Effector memory CD8-positive, alpha-beta T cell (primary cell): ENCODE measurements around the gene JAK1.
A peak's percentile ranks its signal among the peaks of the same experiment; 100 is the strongest.

Source experiments
- ATAC-seq: fragments of 150-1000 bp; cut with Tn5 transposase; replicated peaks from 2 replicates; pipeline ENCODE4 v1.10.0; 2021; ENCODE audit warnings: mild to moderate bottlenecking, moderate library complexity
- DNase-seq, 3 experiments: peaks; one replicate each; pipeline ENCODE4 v3.0.0; 2021
- H3K27ac Mint-ChIP-seq, 2 donors: one replicate each; pipeline ENCODE4 v1.8.0; 2022; ENCODE audit warnings: mild to moderate bottlenecking in 2 of 2, mixed read lengths in 2 of 2, moderate library complexity in 2 of 2
- H3K27me3 Mint-ChIP-seq, 2 donors: one replicate each; pipeline ENCODE4 v1.8.0; 2022; ENCODE audit warnings: mixed read lengths in 2 of 2
- H3K36me3 Mint-ChIP-seq: one replicate; pipeline ENCODE4 v1.8.0; 2022; ENCODE audit warnings: mild to moderate bottlenecking, moderate library complexity, mixed read lengths; ENCODE audit not compliant: insufficient read depth
- H3K4me1 Mint-ChIP-seq, 2 donors: one replicate each; pipeline ENCODE4 v1.8.0; 2022; ENCODE audit warnings: low read depth in 2 of 2, mixed read lengths in 2 of 2
- H3K4me3 Mint-ChIP-seq, 2 donors: one replicate each; pipeline ENCODE4 v1.8.0; 2022; ENCODE audit warnings: mild to moderate bottlenecking in 2 of 2, mixed read lengths in 2 of 2, moderate library complexity in 2 of 2
- H3K9me3 Mint-ChIP-seq, 2 donors: one replicate each; pipeline ENCODE4 v1.8.0; 2022; ENCODE audit warnings: mixed read lengths in 2 of 2

The JAK1 gene

GRCh38 chr1:64896551-64896950 lies 69.8 kb downstream of the JAK1 start:
- H3K4me3 Mint-ChIP-seq = peak overlapping the region; percentile 28 to 57
- H3K27me3 Mint-ChIP-seq = no peaks in the 10 kb centered on the region
- peaks cover 18% of the 10 kb centered on the region for H3K36me3 Mint-ChIP-seq
- H3K9me3 Mint-ChIP-seq = no peaks in the 10 kb centered on the region
- H3K4me1 Mint-ChIP-seq = peaks cover 73 to 93% of the 10 kb centered on the region in 2 donors
- no peak for ATAC-seq
- H3K27ac Mint-ChIP-seq = peak overlapping the region; percentile 25 to 56
- DNase-seq = no peak

- peak overlapping the region; percentile 0 to 6 for H3K4me3 Mint-ChIP-seq
Observed at GRCh38 chr1:64895500-64895899, 70.8 kb downstream of the JAK1 start.

GRCh38 chr1:64894438-64895196 lies 71.7 kb downstream of the JAK1 start:
- H3K36me3 Mint-ChIP-seq = peaks cover 21% of the 10 kb centered on the region
- H3K4me3 Mint-ChIP-seq = peak overlapping the region; percentile 24 to 79
- H3K4me1 Mint-ChIP-seq = peaks cover 75 to 94% of the 10 kb centered on the region in 2 donors
- ATAC-seq (no peak), DNase-seq (no peak)
- peak overlapping the region; percentile 9 to 16 for H3K27ac Mint-ChIP-seq
- H3K27me3 Mint-ChIP-seq = no peaks in the 10 kb centered on the region
- no peaks in the 10 kb centered on the region for H3K9me3 Mint-ChIP-seq

More at GRCh38 chr1:64895500-64895899, 70.8 kb downstream of the JAK1 start:
- peaks cover 16% of the 10 kb centered on the region for H3K36me3 Mint-ChIP-seq
- ATAC-seq (peak; percentile 14), DNase-seq (no peak)
- peaks cover 78 to 94% of the 10 kb centered on the region in 2 donors for H3K4me1 Mint-ChIP-seq
- H3K9me3 Mint-ChIP-seq = no peaks in the 10 kb centered on the region
- H3K27ac Mint-ChIP-seq = peak overlapping the region; percentile 16 to 20
- no peaks in the 10 kb centered on the region for H3K27me3 Mint-ChIP-seq

- H3K27ac Mint-ChIP-seq = peak overlapping the region; percentile 9 to 16
Observed at GRCh38 chr1:64893921-64894320, 72.4 kb downstream of the JAK1 start.

GRCh38 chr1:64892576-64893573 lies 73.5 kb downstream of the JAK1 start:
- Mint-ChIP-seq H3K4me3 (peak overlapping the region; percentile 61 to 79), H3K27ac (peak overlapping the region; percentile 68 to 91), H3K27me3 (no peaks in the 10 kb centered on the region), H3K4me1 (peaks cover 78 to 93% of the 10 kb centered on the region in 2 donors), H3K36me3 (peaks cover 25% of the 10 kb centered on the region), H3K9me3 (no peaks in the 10 kb centered on the region)
- DNase-seq (no peak), ATAC-seq (peak; percentile 31)

More at GRCh38 chr1:64893921-64894320, 72.4 kb downstream of the JAK1 start:
- H3K9me3 Mint-ChIP-seq = no peaks in the 10 kb centered on the region
- H3K4me3 Mint-ChIP-seq = peak overlapping the region; percentile 24 to 79
- peaks cover 77 to 94% of the 10 kb centered on the region in 2 donors for H3K4me1 Mint-ChIP-seq
- peaks cover 21% of the 10 kb centered on the region for H3K36me3 Mint-ChIP-seq
- DNase-seq (no peak), ATAC-seq (no peak)
- H3K27me3 Mint-ChIP-seq = no peaks in the 10 kb centered on the region

GRCh38 chr1:64891448-64891825 lies 74.9 kb downstream of the JAK1 start:
- H3K4me3 Mint-ChIP-seq = peak overlapping the region; percentile 61 to 79
- no peaks in the 10 kb centered on the region for H3K9me3 Mint-ChIP-seq
- ATAC-seq (peak; percentile 79), DNase-seq (peak in 2 of 3 experiments; percentile 15 to 22)
- H3K27me3 Mint-ChIP-seq = no peaks in the 10 kb centered on the region
- peaks cover 26% of the 10 kb centered on the region for H3K36me3 Mint-ChIP-seq
- peak overlapping the region; percentile 35 to 47 for H3K27ac Mint-ChIP-seq
- H3K4me1 Mint-ChIP-seq = peaks cover 79 to 91% of the 10 kb centered on the region in 2 donors

GRCh38 chr1:64890699-64891447 lies 75.5 kb downstream of the JAK1 start:
- Mint-ChIP-seq H3K9me3 (no peaks in the 10 kb centered on the region), H3K27me3 (no peaks in the 10 kb centered on the region), H3K36me3 (peaks cover 30% of the 10 kb centered on the region), H3K4me1 (peaks cover 74 to 90% of the 10 kb centered on the region in 2 donors), H3K4me3 (peak overlapping the region; percentile 61 to 79), H3K27ac (peak overlapping the region; percentile 35 to 47)
- no peak for ATAC-seq
- no peak for DNase-seq

GRCh38 chr1:64887689-64888217 lies 78.6 kb downstream of the JAK1 start:
- H3K9me3 Mint-ChIP-seq = no peaks in the 10 kb centered on the region
- H3K27ac Mint-ChIP-seq = peak overlapping the region; percentile 22 to 62
- ATAC-seq (no peak), DNase-seq (no peak)
- H3K4me3 Mint-ChIP-seq = peak overlapping the region; percentile 1 to 5
- peaks cover 36% of the 10 kb centered on the region for H3K36me3 Mint-ChIP-seq
- peaks cover 63 to 90% of the 10 kb centered on the region in 2 donors for H3K4me1 Mint-ChIP-seq
- H3K27me3 Mint-ChIP-seq = no peaks in the 10 kb centered on the region

- DNase-seq (no peak), ATAC-seq (no peak)
- no peaks in the 10 kb centered on the region for H3K27me3 Mint-ChIP-seq
- peak overlapping the region; percentile 22 to 62 for H3K27ac Mint-ChIP-seq
- no peak overlapping the region for H3K4me3 Mint-ChIP-seq
- peaks cover 62 to 89% of the 10 kb centered on the region in 2 donors for H3K4me1 Mint-ChIP-seq
- peaks cover 36% of the 10 kb centered on the region for H3K36me3 Mint-ChIP-seq
- no peaks in the 10 kb centered on the region for H3K9me3 Mint-ChIP-seq
Observed at GRCh38 chr1:64886877-64887276, 79.5 kb downstream of the JAK1 start.

- Mint-ChIP-seq H3K36me3 (peaks cover 31% of the 10 kb centered on the region), H3K4me3 (no peak overlapping the region), H3K27ac (no peak overlapping the region), H3K27me3 (no peaks in the 10 kb centered on the region), H3K9me3 (no peaks in the 10 kb centered on the region), H3K4me1 (peaks cover 58 to 87% of the 10 kb centered on the region in 2 donors)
- ATAC-seq (no peak), DNase-seq (no peak)
Observed at GRCh38 chr1:64885648-64886047, 80.7 kb downstream of the JAK1 start.

- H3K27me3 Mint-ChIP-seq = no peaks in the 10 kb centered on the region
- peaks cover 50 to 81% of the 10 kb centered on the region in 2 donors for H3K4me1 Mint-ChIP-seq
- H3K27ac Mint-ChIP-seq = peak overlapping the region; percentile 0
- H3K9me3 Mint-ChIP-seq = no peaks in the 10 kb centered on the region
- ATAC-seq (peak; percentile 29), DNase-seq (no peak)
- H3K36me3 Mint-ChIP-seq = peaks cover 36% of the 10 kb centered on the region
- peak overlapping the region in 1 of 2 donors; percentile 9 for H3K4me3 Mint-ChIP-seq
Observed at GRCh38 chr1:64884261-64885040, 81.9 kb downstream of the JAK1 start.
